Measurements from ENCODE around the gene LAMA3.

The LAMA3 gene

GRCh38 chr18:23930002-23930401 lies 240.7 kb downstream of the LAMA3 start:
- no peak for TF ChIP-seq CTCF (IDR thresholded peaks at IDR 0.05; ENCODE audit: low read depth, low read length)
- no peak overlapping the region for H3K4me3 ChIP-seq (replicated peaks in 1 of 2; ENCODE audit: low read depth in 2 of 2, low read length in 2 of 2)
- DNase-seq (ENCODE audit: low read depth in 2 of 2): no peak

DNA sequence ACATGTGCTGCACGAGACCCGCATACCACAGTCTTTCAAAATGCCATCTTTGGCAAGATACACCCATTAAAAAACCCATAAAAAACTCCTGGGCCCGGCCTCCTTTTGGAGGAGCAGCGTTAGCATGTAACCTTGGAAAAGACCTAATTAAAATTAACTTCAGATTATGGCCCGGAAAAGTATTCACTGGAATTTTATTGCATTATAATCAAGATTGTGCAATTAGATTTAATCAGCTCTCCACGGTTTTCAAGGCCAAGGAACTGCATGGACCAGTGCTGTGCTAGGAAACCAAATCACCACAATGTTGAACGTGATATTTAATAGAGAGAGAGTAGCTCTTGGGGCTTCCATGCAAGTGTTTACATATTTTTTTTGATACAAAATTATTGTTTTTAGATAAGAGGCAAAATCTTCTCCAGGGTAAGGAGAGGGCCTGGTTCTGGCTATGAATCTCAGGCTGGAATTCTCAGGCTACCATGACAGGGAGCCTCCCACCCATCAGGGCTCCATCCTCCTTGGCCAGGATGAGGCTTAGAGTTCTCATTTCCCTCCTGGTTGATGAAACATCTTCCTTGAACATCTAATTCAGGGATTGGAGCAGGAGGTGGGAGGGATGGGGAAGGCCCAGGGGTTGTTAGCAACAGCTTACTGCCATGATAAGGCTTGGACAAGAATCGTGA lies 243.3 kb downstream of the LAMA3 start:
- DNase-seq (ENCODE audit: low read depth in 2 of 2): no peak
- H3K4me3 ChIP-seq (replicated peaks in 1 of 2; ENCODE audit: low read depth in 2 of 2, low read length in 2 of 2): no peak overlapping the region
- no peak for TF ChIP-seq CTCF (IDR thresholded peaks at IDR 0.05; ENCODE audit: low read depth, low read length)

DNA sequence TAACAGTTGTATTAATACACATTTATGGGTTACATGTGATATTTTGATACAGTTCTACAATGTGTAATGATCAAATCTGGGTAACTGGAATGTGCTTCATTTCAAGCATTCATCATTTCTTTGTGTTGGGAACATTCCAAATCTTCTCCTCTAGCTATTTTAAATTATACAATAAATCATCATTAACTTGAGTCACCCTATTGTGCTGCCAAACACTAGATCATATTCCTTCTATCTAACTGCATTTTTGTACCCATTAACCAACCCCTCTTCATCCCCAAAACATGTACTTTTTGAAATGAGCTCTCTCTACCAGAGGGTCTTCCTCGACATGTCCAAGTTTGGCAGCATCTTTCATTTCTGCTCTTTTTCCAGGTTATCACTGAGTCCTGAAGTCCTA lies 244.2 kb downstream of the LAMA3 start:
- DNase-seq (ENCODE audit: low read depth in 2 of 2): peak in 1 of 2 donors; percentile 53
- no peak overlapping the region for H3K4me3 ChIP-seq (replicated peaks in 1 of 2; ENCODE audit: low read depth in 2 of 2, low read length in 2 of 2)
- no peak for TF ChIP-seq CTCF (IDR thresholded peaks at IDR 0.05; ENCODE audit: low read depth, low read length)

DNA sequence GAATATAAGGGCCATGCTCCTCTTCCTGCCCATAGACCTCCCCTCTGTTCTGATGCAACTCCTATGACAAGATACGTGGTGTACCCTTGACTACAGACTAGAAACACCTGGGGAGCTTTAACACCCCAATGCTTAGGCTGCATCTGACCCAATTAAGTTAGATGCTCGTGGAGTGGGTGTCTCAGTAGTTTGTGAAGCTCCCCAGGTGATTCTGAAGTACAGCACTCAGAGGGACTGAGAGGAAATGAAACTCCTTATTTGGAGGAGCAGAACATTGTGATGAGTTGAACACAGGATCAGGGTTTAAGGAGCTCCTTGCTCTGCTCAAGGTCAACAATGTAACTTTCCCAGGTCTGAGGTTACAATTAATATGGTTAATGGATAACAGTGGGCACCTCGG lies 245.0 kb downstream of the LAMA3 start:
- H3K4me3 ChIP-seq (replicated peaks in 1 of 2; ENCODE audit: low read depth in 2 of 2, low read length in 2 of 2): no peak overlapping the region
- no peak for DNase-seq (ENCODE audit: low read depth in 2 of 2)
- no peak for TF ChIP-seq CTCF (IDR thresholded peaks at IDR 0.05; ENCODE audit: low read depth, low read length)

- no peak for DNase-seq (ENCODE audit: low read depth in 2 of 2)
- no peak for TF ChIP-seq CTCF (IDR thresholded peaks at IDR 0.05; ENCODE audit: low read depth, low read length)
- H3K4me3 ChIP-seq (replicated peaks in 1 of 2; ENCODE audit: low read depth in 2 of 2, low read length in 2 of 2): no peak overlapping the region
Measured at GRCh38 chr18:23934863-23935262, 245.6 kb downstream of the LAMA3 start.

- no peak for DNase-seq (ENCODE audit: low read depth in 2 of 2)
- TF ChIP-seq CTCF (IDR thresholded peaks at IDR 0.05; ENCODE audit: low read depth, low read length): no peak
- H3K4me3 ChIP-seq (replicated peaks in 1 of 2; ENCODE audit: low read depth in 2 of 2, low read length in 2 of 2): no peak overlapping the region
Measured at GRCh38 chr18:23935804-23936203, 246.6 kb downstream of the LAMA3 start.
